ENCODE measurements around the gene SP100. TPM values are rescaled to one million over a fixed set of nuclear protein-coding genes. Genes with fewer than 3 reads are reported as not detected.

Gene SP100
- total and polyA plus RNA-seq, 2 of the 8 experiments (the other 6 are each of a cell fraction or from before 2014, with no cell fraction given), result 0.06 to 1.1 TPM

DNA sequence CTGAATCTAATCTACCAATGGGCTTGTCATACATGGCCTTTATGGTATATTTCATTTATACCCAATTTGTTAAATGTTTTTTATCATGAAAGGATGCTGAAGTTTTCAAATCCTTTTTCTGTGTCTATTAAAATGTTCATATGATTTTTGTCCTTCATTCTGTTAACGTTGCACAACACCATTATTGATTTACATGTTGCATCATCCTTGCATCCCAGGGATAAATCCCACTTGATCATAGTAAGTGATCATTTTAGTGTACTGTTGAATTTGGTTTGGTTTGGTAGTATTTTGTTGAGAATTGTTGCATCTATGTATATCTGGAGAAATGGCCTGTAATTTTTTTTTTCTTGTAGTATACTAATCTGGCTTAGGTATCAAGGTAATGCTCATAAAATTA, 9.4 kb downstream of the SP100 start:
- DNase-seq (ENCODE audit: low read depth in 1 of 2, low spot score in 2 of 2) (no peak), FAIRE-seq (no peak)
- Histone ChIP-seq H2BK120ac (replicated peaks; ENCODE audit: low read depth, low read length) (no peak overlapping the region), H2AK5ac (ENCODE audit: low read depth, low read length) (no peak overlapping the region), H3K9me3 (ENCODE audit: insufficient read depth in 2 of 2, low read depth in 1 of 2, low read length in 1 of 2) (no peaks in the 10 kb centered on the region; a peak in 1 of 4 replicates), H3K23me2 (ENCODE audit: low read depth, low read length) (no peaks in the 10 kb centered on the region), H4K20me1 (replicated peaks in 1 of 2; ENCODE audit: control insufficient read depth in 1 of 2, insufficient read depth in 2 of 2, low read length in 2 of 2) (no peaks in the 10 kb centered on the region), H2BK5ac (ENCODE audit: low read depth, low read length) (no peak overlapping the region), H3K18ac (ENCODE audit: extremely low read depth, low read length) (no peak overlapping the region), H3K27me3 (replicated peaks in 1 of 4; ENCODE audit: control insufficient read depth in 3 of 4, extremely low read depth in 1 of 4, insufficient read depth in 3 of 4, low read length in 3 of 4) (no peaks in the 10 kb centered on the region), H3K9ac (replicated peaks in 1 of 4; ENCODE audit: extremely low read depth in 1 of 4, low read depth in 3 of 4, low read length in 3 of 4) (no peak overlapping the region), H3K36me3 (ENCODE audit: control insufficient read depth in 2 of 4, insufficient read depth in 4 of 4, low read length in 3 of 4) (no peaks in the 10 kb centered on the region), H3K4ac (replicated peaks; ENCODE audit: insufficient read length, low read depth, low read length) (no peak overlapping the region), H4K91ac (replicated peaks; ENCODE audit: insufficient read length, low read length) (no peak overlapping the region), H4K8ac (ENCODE audit: extremely low read depth, insufficient read depth, low read length) (no peak overlapping the region), H3K4me1 (replicated peaks in 1 of 4; ENCODE audit: control insufficient read depth in 3 of 4, insufficient read depth in 4 of 4, low read length in 3 of 4) (no peaks in the 10 kb centered on the region), H3K4me3 (ENCODE audit: extremely low read depth in 1 of 4, insufficient read depth in 2 of 4, low read depth in 3 of 4, low read length in 4 of 4) (no peak overlapping the region), H3K27ac (ENCODE audit: low read depth, low read length) (no peak overlapping the region), H3K56ac (replicated peaks; ENCODE audit: insufficient read length, low read depth, low read length) (no peak overlapping the region), H2BK15ac (ENCODE audit: low read length) (no peak overlapping the region), H3K23ac (ENCODE audit: insufficient read length) (no peak overlapping the region), H3K4me2 (ENCODE audit: insufficient read depth in 1 of 2, low read depth in 2 of 2, low read length in 2 of 2) (no peak overlapping the region), H3K79me2 (ENCODE audit: control insufficient read depth in 1 of 2, insufficient read depth in 2 of 2, low read length in 2 of 2) (no peaks in the 10 kb centered on the region), H3K14ac (ENCODE audit: insufficient read length) (no peak overlapping the region), H3K79me1 (ENCODE audit: low read depth, low read length) (no peaks in the 10 kb centered on the region), H2BK20ac (ENCODE audit: low read length) (no peak overlapping the region), H2BK12ac (ENCODE audit: low read depth, low read length) (no peak overlapping the region), H2AFZ (ENCODE audit: low read length) (no peak overlapping the region), H4K5ac (ENCODE audit: insufficient read length, low read depth, low read length) (no peak overlapping the region)
- POLR2A ChIA-PET (ENCODE audit: partially characterized antibody), result no interaction called here
- 95% methylated on average over 1 of the region's 1 CpG; no CpG with 5 or more reads in 1 of the 2 experiments for WGBS, 2 experiments (ENCODE audit: extremely low coverage in 1 of 2, insufficient coverage in 1 of 2, insufficient read length in 1 of 2, insufficient replicate concordance in 2 of 2, low coverage in 1 of 2, low lambda C conversion rate in 2 of 2, missing lambda C conversion rate in 1 of 2)
- CTCF ChIA-PET (ENCODE audit: partially characterized antibody), result no interaction called here
- TF ChIP-seq RAD21 (IDR thresholded peaks at IDR 0.05 in 1 of 2, conservative IDR thresholded peaks at IDR 0.05 in 1 of 2; ENCODE audit: low read depth in 2 of 2, low read length in 2 of 2) (no peak), CEBPB (IDR thresholded peaks at IDR 0.05; ENCODE audit: low read depth, low read length) (0 out of 2 replicates have a peak, but pooled peaks have one; percentile 53)
